Erythroblast (primary cell): ENCODE data around the gene STRIP2.
"Not testable (repeated sequence)": the region's sequence is repeated elsewhere in the genome, so short reads cannot be mapped to it uniquely, and the experiment has no call there.

ENCODE experiments used
- DNase-seq, 2 experiments: peaks; one replicate each; lab custom pipeline; 2025; lab: John Stamatoyannopoulos, UW
- GATA1 ChIP-seq: IDR thresholded peaks from 2 replicates; pipeline ENCODE4 v1.6.1; 2011; ENCODE audit warnings: low read depth, mild to moderate bottlenecking, control low read depth, low read length, moderate library complexity
- POLR2A ChIP-seq: IDR thresholded peaks from 2 replicates; pipeline ENCODE4 v1.6.1; 2011; ENCODE audit warnings: mild to moderate bottlenecking, low read length

The STRIP2 gene

DNA sequence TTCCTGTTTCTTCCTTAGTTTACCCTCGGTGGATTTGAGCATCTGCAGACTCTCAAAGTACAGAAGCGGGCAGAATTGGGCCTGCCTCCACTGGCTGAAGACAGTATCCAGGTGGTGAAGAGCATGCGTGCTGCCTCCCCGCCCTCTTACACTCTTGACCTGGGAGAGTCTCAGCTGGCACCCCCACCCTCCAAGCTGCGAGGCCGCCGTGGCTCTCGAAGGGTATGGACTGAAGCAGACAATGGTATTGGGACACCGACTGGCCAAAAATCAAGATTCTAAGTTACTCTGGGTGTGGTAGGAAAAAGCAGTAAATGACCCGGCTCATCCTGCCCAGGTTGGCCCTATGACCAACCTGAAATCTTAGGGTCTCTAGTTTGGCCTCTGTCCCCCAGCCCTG, 22.2 kb downstream of the STRIP2 start:
- TF ChIP-seq POLR2A (no peak), GATA1 (no peak)
- no peak for DNase-seq

DNA sequence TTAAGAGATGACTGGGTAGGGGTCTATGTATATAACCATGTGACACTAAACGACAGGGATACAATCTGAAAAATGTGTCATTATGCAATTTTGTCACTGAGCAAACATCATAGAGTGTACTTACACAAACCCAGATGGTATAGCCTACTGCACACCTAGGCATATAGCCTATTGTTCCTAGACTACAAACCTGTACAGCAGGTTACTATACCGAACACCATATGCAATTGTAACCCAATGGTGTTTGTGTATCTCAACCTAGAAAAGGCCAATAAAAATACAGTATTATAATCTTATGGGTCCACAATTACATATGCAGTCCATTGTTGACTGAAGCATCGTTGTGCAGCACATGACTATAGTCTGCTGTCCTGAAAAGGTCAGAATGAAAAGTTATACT, 22.9 kb downstream of the STRIP2 start:
- TF ChIP-seq GATA1 = no peak
- no peak for DNase-seq

DNA sequence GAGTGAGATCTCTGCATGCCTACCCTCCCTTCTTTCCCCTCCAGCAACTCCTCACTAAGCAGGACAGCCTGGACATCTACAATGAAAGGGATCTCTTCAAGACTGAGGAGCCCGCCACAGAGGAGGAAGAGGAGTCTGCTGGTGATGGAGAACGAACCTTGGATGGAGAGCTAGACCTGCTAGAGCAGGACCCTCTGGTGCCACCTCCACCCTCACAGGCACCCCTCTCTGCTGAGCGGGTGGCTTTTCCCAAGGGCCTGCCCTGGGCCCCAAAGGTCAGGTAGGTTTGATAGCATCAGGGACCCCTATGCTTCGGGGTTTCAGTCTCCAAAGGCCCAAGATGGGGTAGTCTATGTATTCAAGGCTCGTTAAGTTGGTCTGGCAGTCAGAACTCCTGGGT, 23.9 kb downstream of the STRIP2 start:
- no peak for DNase-seq
- TF ChIP-seq GATA1 (no peak), POLR2A (no peak)

DNA sequence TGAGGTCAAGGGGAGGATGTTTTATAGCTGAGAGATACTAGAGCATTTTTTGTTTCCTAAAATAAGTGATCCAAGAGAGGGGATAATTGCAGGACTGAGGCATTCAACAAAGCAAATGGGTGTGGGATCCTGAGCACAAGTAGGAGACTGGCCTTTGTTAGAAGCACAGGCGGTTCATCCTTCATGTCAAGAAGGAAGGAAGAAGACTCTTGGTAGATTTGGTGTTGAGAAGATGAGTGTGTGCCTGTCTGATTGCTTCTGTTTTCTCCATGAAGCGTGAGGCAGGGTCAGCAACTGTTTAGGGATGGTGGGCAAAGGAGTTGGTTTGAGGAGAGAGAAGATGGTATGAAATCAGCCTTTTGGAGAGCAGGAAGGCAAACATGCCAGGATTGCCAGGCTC, 27.6 kb downstream of the STRIP2 start:
- no peak for DNase-seq
- TF ChIP-seq GATA1 = no peak
- no peak for TF ChIP-seq POLR2A

- no peak for DNase-seq
Measured at GRCh38 chr7:129462420-129462819, 28.2 kb downstream of the STRIP2 start.

GRCh38 chr7:129464194-129464593, 30.0 kb downstream of the STRIP2 start:
- DNase-seq = no peak
- TF ChIP-seq POLR2A (no peak), GATA1 (no peak)

More at GRCh38 chr7:129462420-129462819, 28.2 kb downstream of the STRIP2 start:
- no peak for TF ChIP-seq GATA1
- no peak for TF ChIP-seq POLR2A

- no peak for DNase-seq
- TF ChIP-seq GATA1 (no peak), POLR2A (no peak)
Measured at GRCh38 chr7:129465080-129465479, 30.8 kb downstream of the STRIP2 start.

DNA sequence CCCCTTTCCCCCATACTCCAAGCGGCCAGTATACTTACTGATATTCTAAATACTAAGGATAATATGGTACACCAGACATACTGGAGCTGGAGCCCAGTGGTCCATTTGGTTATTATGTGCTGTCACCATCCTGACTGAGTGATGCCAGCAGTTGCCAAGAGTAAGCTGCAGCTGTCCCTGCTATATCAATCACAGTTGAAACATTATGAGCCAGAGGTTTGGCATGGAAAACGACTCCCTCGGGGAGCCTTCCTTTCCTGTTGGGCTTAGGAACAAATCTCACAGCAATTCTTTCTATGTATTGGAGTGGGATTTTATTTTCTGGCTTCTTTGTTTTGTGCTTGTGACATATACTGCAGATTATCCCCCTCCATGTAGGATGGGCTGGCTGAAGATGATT, 32.6 kb downstream of the STRIP2 start:
- no peak for TF ChIP-seq POLR2A
- TF ChIP-seq GATA1 = no peak
- no peak for DNase-seq

DNA sequence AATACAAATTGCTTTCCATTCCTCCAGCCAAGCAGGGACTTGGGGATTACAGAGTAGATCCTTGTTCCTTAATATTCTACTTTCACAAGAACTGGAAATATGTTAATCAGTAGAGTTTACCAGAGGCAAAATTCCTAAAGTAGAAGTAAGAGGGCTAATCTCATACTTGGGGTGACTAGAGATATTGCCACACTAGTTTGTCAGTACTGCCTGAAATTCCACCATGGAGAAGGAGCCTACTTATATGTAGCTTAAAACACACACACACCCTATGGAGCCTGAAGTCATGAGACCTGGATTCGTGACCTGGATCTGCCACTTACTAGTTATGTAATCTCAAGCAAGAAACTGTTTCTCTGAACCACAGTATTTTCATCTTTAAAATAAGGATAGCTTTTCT, 33.9 kb downstream of the STRIP2 start:
- DNase-seq = no peak
- no peak for TF ChIP-seq GATA1
- TF ChIP-seq POLR2A = no peak

DNA sequence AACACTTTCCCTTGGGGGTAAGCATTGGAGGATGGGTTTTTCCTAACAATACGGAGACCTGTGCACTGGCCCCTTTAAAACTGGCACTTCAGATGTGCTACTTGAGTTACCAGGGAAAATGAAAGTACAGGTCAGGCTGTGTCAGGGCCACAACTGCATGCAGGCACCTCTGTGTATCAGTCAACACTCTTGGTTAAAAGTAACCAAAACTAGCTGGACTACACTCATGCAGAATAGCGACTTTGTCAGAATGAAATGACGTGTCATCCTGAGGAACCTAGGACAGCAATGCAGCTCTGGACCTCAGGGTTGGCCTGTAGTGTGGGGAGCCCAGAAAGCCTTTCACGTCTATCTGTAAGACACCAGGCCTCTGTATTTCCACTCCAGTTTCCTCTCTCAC, 34.3 kb downstream of the STRIP2 start:
- TF ChIP-seq GATA1 = no peak
- TF ChIP-seq POLR2A = no peak
- no peak for DNase-seq

- TF ChIP-seq GATA1 = no peak
Measured at GRCh38 chr7:129469930-129470329, 35.7 kb downstream of the STRIP2 start.

GRCh38 chr7:129470411-129470810, 36.2 kb downstream of the STRIP2 start:
- TF ChIP-seq POLR2A = no peak
- TF ChIP-seq GATA1 = no peak
- DNase-seq = no peak

More at GRCh38 chr7:129469930-129470329, 35.7 kb downstream of the STRIP2 start:
- DNase-seq = no peak

- DNase-seq = peak in 1 of 2 experiments; percentile 24
- no peak for TF ChIP-seq GATA1
- TF ChIP-seq POLR2A = no peak
Measured at GRCh38 chr7:129471402-129471827, 37.2 kb downstream of the STRIP2 start.

DNA sequence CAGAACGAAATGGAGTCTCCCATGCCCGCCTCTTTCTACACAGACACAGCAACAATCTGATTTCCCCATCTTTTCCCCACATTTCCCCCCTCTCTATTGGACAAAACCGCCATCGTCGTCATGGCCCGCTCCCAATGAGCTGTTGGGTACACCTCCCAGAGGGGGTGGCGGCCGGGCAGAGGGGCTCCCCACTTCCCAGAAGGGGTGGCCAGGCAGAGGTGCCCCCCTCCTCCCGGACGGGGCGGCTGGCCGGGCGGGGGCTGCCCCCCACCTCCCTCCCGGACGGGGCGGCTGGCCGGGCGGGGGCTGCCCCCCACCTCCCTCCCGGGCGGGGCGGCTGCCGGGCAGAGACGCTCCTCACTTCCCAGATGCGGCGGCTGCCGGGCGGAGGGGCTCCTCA, 41.7 kb downstream of the STRIP2 start:
- not testable (repeated sequence) for DNase-seq

DNA sequence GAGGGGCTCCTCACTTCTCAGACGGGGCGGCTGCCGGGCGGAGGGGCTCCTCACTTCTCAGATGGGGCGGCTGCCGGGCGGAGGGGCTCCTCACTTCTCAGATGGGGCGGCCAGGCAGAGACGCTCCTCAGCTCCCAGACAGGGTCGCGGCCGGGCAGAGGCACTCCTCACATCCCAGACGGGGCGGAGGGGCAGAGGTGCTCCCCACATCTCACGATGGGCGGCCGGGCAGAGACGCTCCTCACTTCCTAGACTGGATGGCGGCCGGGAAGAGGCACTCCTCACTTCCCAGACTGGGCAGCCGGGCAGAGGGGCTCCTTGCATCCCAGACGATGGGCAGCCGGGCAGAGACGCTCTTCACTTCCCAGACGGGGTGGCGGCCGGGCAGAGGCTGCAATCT, 42.2 kb downstream of the STRIP2 start:
- not testable (repeated sequence) for DNase-seq

DNA sequence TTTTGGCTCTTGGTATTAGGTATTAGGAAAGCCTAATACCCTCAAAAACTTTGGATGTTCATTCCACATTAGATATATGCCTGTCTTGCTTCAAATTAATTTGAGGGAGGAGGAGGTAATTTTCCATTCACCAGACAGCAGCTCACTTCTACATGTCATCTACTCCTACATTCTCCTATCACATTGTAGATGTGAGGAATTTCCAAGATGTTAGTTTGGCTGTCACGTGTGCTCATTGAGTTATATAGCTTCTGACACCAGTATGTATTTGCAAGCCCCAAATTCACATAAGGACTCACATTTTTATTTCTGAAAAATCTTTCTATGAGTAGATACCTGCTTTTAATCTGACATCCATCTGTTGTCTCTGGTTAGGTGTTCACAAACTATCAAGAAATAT, 45.6 kb downstream of the STRIP2 start:
- DNase-seq = no peak
- no peak for TF ChIP-seq GATA1
- no peak for TF ChIP-seq POLR2A
